22Rv1 (cell line): ENCODE results near the gene B3GNT2.

ENCODE experiments used
- H3K27ac ChIP-seq: fragments of 450-650 bp; 2 replicates; pipeline ENCODE4 v1.5.1; 2017
- CTCF ChIP-seq: fragments of 450-650 bp; IDR thresholded peaks from 2 replicates; pipeline ENCODE4 v1.5.1; 2017; ENCODE audit warnings: mild to moderate bottlenecking
- ZFX ChIP-seq: fragments of 450-650 bp; IDR thresholded peaks from 2 replicates; pipeline ENCODE4 v1.6.1; 2017; ENCODE audit warnings: antibody characterized with exemption, borderline replicate concordance

Gene B3GNT2

GRCh38 chr2:62202019-62202722 is 6.3 kb downstream of the B3GNT2 start:
- TF ChIP-seq ZFX (no peak), CTCF (no peak)

GRCh38 chr2:62202729-62203128 is 6.8 kb downstream of the B3GNT2 start:
- no peak for TF ChIP-seq ZFX
- TF ChIP-seq CTCF, result no peak
- no peak overlapping the region for H3K27ac ChIP-seq

More at GRCh38 chr2:62202019-62202722, 6.3 kb downstream of the B3GNT2 start:
- no peak overlapping the region for H3K27ac ChIP-seq

GRCh38 chr2:62203459-62203858 is 7.5 kb downstream of the B3GNT2 start:
- H3K27ac ChIP-seq, result no peak overlapping the region
- no peak for TF ChIP-seq CTCF
- TF ChIP-seq ZFX, result no peak

- H3K27ac ChIP-seq, result no peak overlapping the region
- TF ChIP-seq ZFX (no peak), CTCF (no peak)
Measured at GRCh38 chr2:62204998-62205496, 9.1 kb downstream of the B3GNT2 start.

GRCh38 chr2:62205554-62205953 is 9.6 kb downstream of the B3GNT2 start:
- no peak for TF ChIP-seq CTCF
- TF ChIP-seq ZFX, result no peak
- no peak overlapping the region for H3K27ac ChIP-seq

GRCh38 chr2:62206024-62206423 is 10.1 kb downstream of the B3GNT2 start:
- TF ChIP-seq ZFX, result no peak
- no peak for TF ChIP-seq CTCF
- H3K27ac ChIP-seq, result no peak overlapping the region

GRCh38 chr2:62207491-62207890 is 11.6 kb downstream of the B3GNT2 start:
- no peak overlapping the region for H3K27ac ChIP-seq
- TF ChIP-seq CTCF (no peak), ZFX (no peak)
